PC-3 (cell line): ENCODE data around the gene FOXN3.

Experiments used
- CTCF ChIP-seq: fragments of 300-600 bp; sonication (generic); conservative IDR thresholded peaks from 2 replicates; pipeline ENCODE4 v1.5.1; 2017; ENCODE audit warnings: antibody characterized with exemption, low read depth, mild to moderate bottlenecking, low read length
- EZH2 ChIP-seq: fragments of 300-600 bp; sonication (generic); IDR thresholded peaks from one replicate; pipeline ENCODE4 v1.6.1; 2017; ENCODE audit warnings: antibody characterized with exemption, mild to moderate bottlenecking, low read length; ENCODE audit not compliant: unreplicated experiment
- EZH2phosphoT487 ChIP-seq: fragments of 300-600 bp; sonication (generic); IDR thresholded peaks from 2 replicates; pipeline ENCODE4 v1.6.1; 2018; ENCODE audit warnings: mild to moderate bottlenecking, antibody characterized with exemption, low read length, borderline replicate concordance

- no peak for TF ChIP-seq CTCF
- no peak for TF ChIP-seq EZH2
- no peak for TF ChIP-seq EZH2phosphoT487
These were observed 18.5 kb upstream of the FOXN3 start for GRCh38 chr14:89435492-89435891.
